HG03064 (cell line): Measurements from ENCODE around the gene TSTD1.
"Not testable (repeated sequence)": the region's sequence is repeated elsewhere in the genome, so short reads cannot be mapped to it uniquely, and the experiment has no call there.

Source experiments
- ATAC-seq: cut with Tn5 transposase; IDR thresholded peaks from one replicate; pipeline ENCODE4 v1.9.1; 2021; ENCODE audit warnings: low read depth; ENCODE audit not compliant: unreplicated experiment

The TSTD1 gene

GRCh38 chr1:161069241-161069640 is 30.5 kb upstream of the TSTD1 start:
- no peak for ATAC-seq

GRCh38 chr1:161068306-161069234 is 29.8 kb upstream of the TSTD1 start:
- peak; percentile 49 for ATAC-seq

GRCh38 chr1:161066694-161067093 is 27.9 kb upstream of the TSTD1 start:
- no peak for ATAC-seq

- not testable (repeated sequence) for ATAC-seq
Observed at GRCh38 chr1:161065681-161066080, 26.9 kb upstream of the TSTD1 start.

- ATAC-seq: not testable (repeated sequence)
Observed at GRCh38 chr1:161063936-161064335, 25.2 kb upstream of the TSTD1 start.

- no peak for ATAC-seq
Observed at GRCh38 chr1:161061419-161061818, 22.7 kb upstream of the TSTD1 start.

GRCh38 chr1:161059293-161059692 is 20.5 kb upstream of the TSTD1 start:
- ATAC-seq: no peak

- ATAC-seq: no peak
Observed at GRCh38 chr1:161054805-161055204, 16.0 kb upstream of the TSTD1 start.

- ATAC-seq: no peak
Observed at GRCh38 chr1:161054232-161054631, 15.5 kb upstream of the TSTD1 start.

- no peak for ATAC-seq
Observed at GRCh38 chr1:161052899-161053298, 14.1 kb upstream of the TSTD1 start.

- no peak for ATAC-seq
Observed at GRCh38 chr1:161051219-161051618, 12.5 kb upstream of the TSTD1 start.

- no peak for ATAC-seq
Observed at GRCh38 chr1:161048949-161049722, 10.4 kb upstream of the TSTD1 start.

GRCh38 chr1:161047436-161048420 is 9.0 kb upstream of the TSTD1 start:
- ATAC-seq: no peak

- ATAC-seq: peak; percentile 40
Observed at GRCh38 chr1:161046605-161047228, 8.0 kb upstream of the TSTD1 start.

GRCh38 chr1:161045736-161046604 is 7.2 kb upstream of the TSTD1 start, which contains the start of gene USF1:
Gene USF1 (minus strand): TSS chr1:161045977. CDS start chr1:161043275, 2,702 bp downstream.
- peak; percentile 53 for ATAC-seq

- no peak for ATAC-seq
Observed at GRCh38 chr1:161044908-161045735, 6.4 kb upstream of the TSTD1 start.

GRCh38 chr1:161044535-161044907 is 5.8 kb upstream of the TSTD1 start:
- ATAC-seq: no peak

GRCh38 chr1:161039546-161039945 is 782 bp upstream of the TSTD1 start:
- no peak for ATAC-seq
